Retinal pigment epithelial cell (primary cell): Measurements from ENCODE around the gene SIGLEC11.

Experiments
- DNase-seq: peaks from one replicate; pipeline ENCODE4 v3.0.0-alpha.2; 2010; ENCODE audit warnings: low read depth
- H3K4me3 ChIP-seq: 2 replicates; pipeline ENCODE4 v1.5.1; 2011; ENCODE audit warnings: mild to moderate bottlenecking, low read length, control low read depth, moderate library complexity
- CTCF ChIP-seq: conservative IDR thresholded peaks from 2 replicates; pipeline ENCODE4 v1.5.1; 2011; ENCODE audit warnings: low read depth, low read length, control low read depth, inconsistent platforms

Gene SIGLEC11

GRCh38 chr19:49954933-49955332 is 6.0 kb downstream of the SIGLEC11 start:
- TF ChIP-seq CTCF = no peak
- no peak for DNase-seq
- H3K4me3 ChIP-seq = no peak overlapping the region

- no peak for DNase-seq
- TF ChIP-seq CTCF = no peak
- H3K4me3 ChIP-seq = no peak overlapping the region
Observed at GRCh38 chr19:49954092-49954829, 6.7 kb downstream of the SIGLEC11 start.

GRCh38 chr19:49953416-49953815 is 7.6 kb downstream of the SIGLEC11 start:
- DNase-seq = no peak

GRCh38 chr19:49952906-49953305 is 8.1 kb downstream of the SIGLEC11 start:
- no peak for TF ChIP-seq CTCF
- H3K4me3 ChIP-seq = no peak overlapping the region
- DNase-seq = no peak

More at GRCh38 chr19:49953416-49953815, 7.6 kb downstream of the SIGLEC11 start:
- H3K4me3 ChIP-seq = no peak overlapping the region
- TF ChIP-seq CTCF = no peak

GRCh38 chr19:49952479-49952836 is 8.5 kb downstream of the SIGLEC11 start:
- no peak overlapping the region for H3K4me3 ChIP-seq
- TF ChIP-seq CTCF = no peak
- DNase-seq = no peak

GRCh38 chr19:49951806-49952478 is 9.0 kb downstream of the SIGLEC11 start:
- no peak for TF ChIP-seq CTCF
- no peak for DNase-seq
- H3K4me3 ChIP-seq = no peak overlapping the region
